Measurements from ENCODE around the gene VWA3B. TPM values are rescaled to one million over a fixed set of nuclear protein-coding genes. Genes with fewer than 3 reads are reported as not detected.

Gene VWA3B
- polyA plus RNA-seq, 1 donor (not counting 4 experiments of a cell fraction or from before 2014, with no cell fraction given): not detected

GRCh38 chr2:98313492-98314250, 226.7 kb downstream of the VWA3B start:
- no peaks in the 10 kb centered on the region for H4K20me1 ChIP-seq (ENCODE audit: control insufficient read depth, extremely low read depth, insufficient read depth, low read length)
- H3K79me2 ChIP-seq (ENCODE audit: control insufficient read depth, insufficient read depth, low read length): no peaks in the 10 kb centered on the region
- no peak overlapping the region for H2AFZ ChIP-seq (ENCODE audit: control insufficient read depth, low read length)
- FAIRE-seq (no peak), DNase-seq (ENCODE audit: low read depth, low spot score) (no peak)
- no peaks in the 10 kb centered on the region for H3K9me3 ChIP-seq (ENCODE audit: control insufficient read depth, low read depth, low read length)
- peaks cover 4% of the 10 kb centered on the region for H3K27me3 ChIP-seq (ENCODE audit: control insufficient read depth, extremely low read depth, insufficient read depth, low read length)
- dilution Hi-C loops (cut with MboI; ENCODE audit: extremely low pct_ligation_motif_present, low sequenced_read_pairs): no loop called here
- H3K4me1 ChIP-seq (ENCODE audit: control insufficient read depth, extremely low read depth, insufficient read depth, low read length): no peaks in the 10 kb centered on the region
- H3K9me1 ChIP-seq (ENCODE audit: control insufficient read depth, extremely low read depth, insufficient read depth, low read length): no peaks in the 10 kb centered on the region
- no peak overlapping the region for H3K9ac ChIP-seq (ENCODE audit: control insufficient read depth, extremely low read depth, insufficient read depth, low read length)
- no peaks in the 10 kb centered on the region for H3K36me3 ChIP-seq (ENCODE audit: control insufficient read depth in 2 of 2, extremely low read depth in 1 of 2, insufficient read depth in 2 of 2, low read length in 2 of 2)
- H3K27ac ChIP-seq (ENCODE audit: control insufficient read depth, insufficient read depth, low read length): no peak overlapping the region
- TF ChIP-seq CTCF (optimal IDR thresholded peaks at IDR 0.05 in 1 of 3, IDR thresholded peaks at IDR 0.05 in 1 of 3, conservative IDR thresholded peaks at IDR 0.05 in 1 of 3; ENCODE audit: extremely low read depth in 1 of 3, insufficient read depth in 2 of 3, low read length in 3 of 3): no peak
- TF ChIP-seq EZH2 (IDR thresholded peaks at IDR 0.05; ENCODE audit: low read length): no peak
- H3K4me2 ChIP-seq (ENCODE audit: control insufficient read depth, extremely low read depth, insufficient read depth, low read depth, low read length): no peak overlapping the region
- no peak overlapping the region for H3K4me3 ChIP-seq (ENCODE audit: control insufficient read depth in 2 of 3, extremely low read depth in 1 of 3, insufficient read depth in 2 of 3, low read depth in 1 of 3, low read length in 3 of 3)

GRCh38 chr2:98314251-98314650, 227.3 kb downstream of the VWA3B start:
- Histone ChIP-seq H2AFZ (ENCODE audit: control insufficient read depth, low read length) (no peak overlapping the region), H3K9ac (ENCODE audit: control insufficient read depth, extremely low read depth, insufficient read depth, low read length) (no peak overlapping the region), H3K4me3 (ENCODE audit: control insufficient read depth in 2 of 3, extremely low read depth in 1 of 3, insufficient read depth in 2 of 3, low read depth in 1 of 3, low read length in 3 of 3) (no peak overlapping the region), H3K36me3 (ENCODE audit: control insufficient read depth in 2 of 2, extremely low read depth in 1 of 2, insufficient read depth in 2 of 2, low read length in 2 of 2) (no peaks in the 10 kb centered on the region), H3K9me1 (ENCODE audit: control insufficient read depth, extremely low read depth, insufficient read depth, low read length) (no peaks in the 10 kb centered on the region), H3K4me1 (ENCODE audit: control insufficient read depth, extremely low read depth, insufficient read depth, low read length) (no peaks in the 10 kb centered on the region), H4K20me1 (ENCODE audit: control insufficient read depth, extremely low read depth, insufficient read depth, low read length) (no peaks in the 10 kb centered on the region), H3K9me3 (ENCODE audit: control insufficient read depth, low read depth, low read length) (no peaks in the 10 kb centered on the region), H3K27ac (ENCODE audit: control insufficient read depth, insufficient read depth, low read length) (no peak overlapping the region), H3K27me3 (ENCODE audit: control insufficient read depth, extremely low read depth, insufficient read depth, low read length) (peaks cover 4% of the 10 kb centered on the region), H3K4me2 (ENCODE audit: control insufficient read depth, extremely low read depth, insufficient read depth, low read depth, low read length) (no peak overlapping the region), H3K79me2 (ENCODE audit: control insufficient read depth, insufficient read depth, low read length) (no peaks in the 10 kb centered on the region)
- dilution Hi-C loops (cut with MboI; ENCODE audit: extremely low pct_ligation_motif_present, low sequenced_read_pairs): no loop called here
- DNase-seq (ENCODE audit: low read depth, low spot score) (no peak), FAIRE-seq (no peak)
- TF ChIP-seq CTCF (optimal IDR thresholded peaks at IDR 0.05 in 1 of 3, IDR thresholded peaks at IDR 0.05 in 1 of 3, conservative IDR thresholded peaks at IDR 0.05 in 1 of 3; ENCODE audit: extremely low read depth in 1 of 3, insufficient read depth in 2 of 3, low read length in 3 of 3): no peak
- TF ChIP-seq EZH2 (IDR thresholded peaks at IDR 0.05; ENCODE audit: low read length): no peak

All from keratinocyte (primary cell).